Mucosa of descending colon (tissue), 3 donors: ENCODE results near the gene MRPS10. TPM values are rescaled to one million over a fixed set of nuclear protein-coding genes. Genes with fewer than 3 reads are reported as not detected.

ENCODE experiments used
- ATAC-seq: fragments of 200-7000 bp; cut with Tn5 transposase; one replicate; pipeline ENCODE4 v1.9.1; 2020; ENCODE audit warnings: mild to moderate bottlenecking, moderate library complexity
- DNase-seq, 3 donors: peaks; one replicate each; pipeline ENCODE4 v3.0.0-alpha.2; 2020
- H3K36me3 ChIP-seq: fragments of 200-600 bp; one replicate; pipeline ENCODE4 v1.8.0; 2021; ENCODE audit warnings: low read depth, mild to moderate bottlenecking
- H3K4me1 ChIP-seq: fragments of 200-600 bp; one replicate; pipeline ENCODE4 v1.8.0; 2021; ENCODE audit warnings: low read depth, mild to moderate bottlenecking
- H3K4me3 ChIP-seq: fragments of 200-600 bp; one replicate; pipeline ENCODE4 v1.8.0; 2021; ENCODE audit warnings: mild to moderate bottlenecking
- H3K9me3 ChIP-seq: fragments of 200-600 bp; one replicate; pipeline ENCODE4 v1.8.0; 2021; ENCODE audit warnings: mild to moderate bottlenecking
- CTCF ChIP-seq: fragments of 200-600 bp; IDR thresholded peaks from one replicate; pipeline ENCODE4 v1.8.0; 2022; ENCODE audit warnings: antibody characterized with exemption, mild to moderate bottlenecking
- intact Hi-C, 2 donors: fragments of 100-400 bp; cut with DNase I in 1 of 2; cut with micrococcal nuclease in 1 of 2; formaldehyde crosslinking; loops; one replicate each; pipeline versions ENCODE4 v1.11.0 to v1.11.1; 2022; cut with DNase I, micrococcal nuclease
- total RNA-seq, 3 donors: library from RNA; stranded (reverse); fragmentation: NEBNext Ultra II Directional in 2 of 3; extraction: Animal tissue kit (Norgen Biotek cat#: 25700) in 2 of 3; gene quantifications; one replicate each; pipeline versions ENCODE4 v1.2.1 to v1.2.4, GENCODE V29; 2021 to 2023
- donor health status: DM: no; HTN: no; CAD: no; lungs with moderate emphysema.
- donor health status: DM: no; HTN: no; CAD: no.
- donor health status: DM: no; HTN: yes; CAD: no.

MRPS10 gene
- total RNA-seq, 3 donors from 2014 or later: 22.2 to 31.7 (median 31.5) TPM

- Histone ChIP-seq H3K4me1 (peaks cover 16% of the 10 kb centered on the region), H3K36me3 (peaks cover 4% of the 10 kb centered on the region), H3K9me3 (no peaks in the 10 kb centered on the region), H3K4me3 (no peak overlapping the region)
- no peak for DNase-seq
- no peak for ATAC-seq
- TF ChIP-seq CTCF: no peak
- intact Hi-C loops: no loop called here
Observed at GRCh38 chr6:42230345-42231321, 13.0 kb upstream of the MRPS10 start.

- no peaks in the 10 kb centered on the region for H3K9me3 ChIP-seq
- no peak overlapping the region for H3K4me3 ChIP-seq
- peaks cover 4% of the 10 kb centered on the region for H3K36me3 ChIP-seq
- ATAC-seq (no peak), DNase-seq (no peak)
- no peak for TF ChIP-seq CTCF
- H3K4me1 ChIP-seq: peaks cover 16% of the 10 kb centered on the region
- intact Hi-C loops: no loop called here
Observed at GRCh38 chr6:42229506-42230119, 12.0 kb upstream of the MRPS10 start.

GRCh38 chr6:42228305-42228704 lies 10.6 kb upstream of the MRPS10 start:
- Histone ChIP-seq H3K4me1 (peaks cover 16% of the 10 kb centered on the region), H3K9me3 (no peaks in the 10 kb centered on the region), H3K36me3 (peaks cover 4% of the 10 kb centered on the region), H3K4me3 (no peak overlapping the region)
- intact Hi-C loops: no loop called here
- TF ChIP-seq CTCF: no peak
- no peak for ATAC-seq
- no peak for DNase-seq

DNA sequence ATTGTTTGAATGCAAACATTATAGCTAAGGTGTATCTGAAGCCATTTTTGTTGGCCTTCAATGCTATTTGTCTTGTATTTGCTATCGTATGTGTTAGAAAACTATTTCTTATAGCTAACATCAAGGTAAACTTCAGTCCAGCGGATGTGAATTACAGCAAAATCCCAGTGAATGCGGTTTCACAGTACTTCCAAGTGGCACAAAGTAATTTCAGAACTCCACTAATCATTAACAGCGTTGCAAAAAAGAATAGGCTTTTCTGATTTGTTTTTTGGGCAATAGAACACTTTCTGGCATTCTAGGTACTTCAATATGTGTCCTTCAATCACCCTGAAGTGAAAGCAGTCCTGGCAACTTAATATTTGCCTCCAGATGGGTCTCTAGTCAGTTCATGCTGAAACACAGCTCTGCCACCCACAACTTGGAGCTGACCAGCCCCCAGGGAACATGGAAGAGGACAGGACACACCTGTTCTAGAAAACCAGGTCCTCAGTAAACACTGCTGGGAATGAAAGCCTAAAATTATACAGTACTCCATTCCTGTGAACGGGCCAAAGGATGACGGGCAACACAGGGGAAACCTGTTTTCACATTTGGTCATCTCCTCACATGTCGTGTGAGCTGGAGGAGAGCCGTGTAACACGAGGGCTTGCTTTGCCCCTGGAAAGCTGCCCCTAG lies 9.7 kb upstream of the MRPS10 start:
- ATAC-seq: peak; percentile 2
- H3K9me3 ChIP-seq: no peaks in the 10 kb centered on the region
- intact Hi-C loops: no loop called here

More for the DNA sequence above, 9.7 kb upstream of the MRPS10 start:
- peaks cover 16% of the 10 kb centered on the region for H3K4me1 ChIP-seq
- peaks cover under 1% of the 10 kb centered on the region for H3K36me3 ChIP-seq
- H3K4me3 ChIP-seq: no peak overlapping the region
- DNase-seq: no peak
- TF ChIP-seq CTCF: no peak
